HEK293T (cell line): Measurements from ENCODE around the gene SIT1.

ENCODE experiments used
- CTCF ChIA-PET: fragments of 350-600 bp; formaldehyde crosslinking; extraction: SDS; loops from one replicate; lab custom pipeline; 2021; ENCODE audit warnings: antibody characterized with exemption, inconsistent platforms; lab: Yijun Ruan, JAX
- POLR2A ChIA-PET: fragments of 350-600 bp; formaldehyde crosslinking; extraction: SDS; loops from one replicate; lab custom pipeline; 2020; ENCODE audit warnings: antibody characterized with exemption, inconsistent platforms; lab: Yijun Ruan, JAX
- DNase-seq: peaks from one replicate; pipeline ENCODE4 v3.0.0; 2012; ENCODE audit warnings: mixed read lengths; ENCODE audit errors: extremely low spot score
- ARNT ChIP-seq: fragments of 450-650 bp; IDR thresholded peaks from 2 replicates; pipeline ENCODE4 v1.6.1; 2017; ENCODE audit warnings: mild to moderate bottlenecking
- BHLHE40 ChIP-seq: fragments of 450-650 bp; IDR thresholded peaks from 2 replicates; pipeline ENCODE4 v1.6.1; 2016; ENCODE audit warnings: mild to moderate bottlenecking, moderate library complexity, borderline replicate concordance
- CTBP1 ChIP-seq: fragments of 450-650 bp; IDR thresholded peaks from 2 replicates; pipeline ENCODE4 v1.6.1; 2016; ENCODE audit warnings: borderline replicate concordance
- ELF4 ChIP-seq: fragments of 450-650 bp; IDR thresholded peaks from 2 replicates; pipeline ENCODE4 v1.6.1; 2017; ENCODE audit warnings: antibody characterized with exemption
- FOXA1 ChIP-seq: fragments of 450-650 bp; IDR thresholded peaks from 2 replicates; pipeline ENCODE4 v1.6.1; 2016; ENCODE audit warnings: mild to moderate bottlenecking
- FOXK2 ChIP-seq: fragments of 450-650 bp; IDR thresholded peaks from 2 replicates; pipeline ENCODE4 v1.6.1; 2016; ENCODE audit warnings: mild to moderate bottlenecking
- FOXM1 ChIP-seq: fragments of 450-650 bp; IDR thresholded peaks from 2 replicates; pipeline ENCODE4 v1.6.1; 2017; ENCODE audit warnings: mild to moderate bottlenecking, borderline replicate concordance
- HDGF ChIP-seq: fragments of 450-650 bp; IDR thresholded peaks from 2 replicates; pipeline ENCODE4 v1.6.1; 2017; ENCODE audit warnings: antibody characterized with exemption, borderline replicate concordance
- L3MBTL2 ChIP-seq: fragments of 450-650 bp; conservative IDR thresholded peaks from 2 replicates; pipeline ENCODE4 v1.6.1; 2016; ENCODE audit warnings: mild to moderate bottlenecking
- LEF1 ChIP-seq: fragments of 450-650 bp; IDR thresholded peaks from 2 replicates; pipeline ENCODE4 v1.6.1; 2017; ENCODE audit warnings: mild to moderate bottlenecking, borderline replicate concordance
- NFRKB ChIP-seq: fragments of 450-650 bp; IDR thresholded peaks from 2 replicates; pipeline ENCODE4 v1.6.1; 2016; ENCODE audit warnings: mild to moderate bottlenecking, moderate library complexity
- PKNOX1 ChIP-seq: fragments of 450-650 bp; IDR thresholded peaks from 2 replicates; pipeline ENCODE4 v1.6.1; 2016
- SP1 ChIP-seq: fragments of 450-650 bp; IDR thresholded peaks from 2 replicates; pipeline ENCODE4 v1.6.1; 2017
- SUZ12 ChIP-seq: fragments of 450-650 bp; IDR thresholded peaks from 2 replicates; pipeline ENCODE4 v1.6.1; 2016; ENCODE audit warnings: mild to moderate bottlenecking
- TARDBP ChIP-seq: fragments of 450-650 bp; IDR thresholded peaks from 2 replicates; pipeline ENCODE4 v1.6.1; 2016
- ZNF384 ChIP-seq: fragments of 450-650 bp; IDR thresholded peaks from 2 replicates; pipeline ENCODE4 v1.6.1; 2016

SIT1 gene

GRCh38 chr9:35684921-35685320, 34.2 kb upstream of the SIT1 start:
- DNase-seq: no peak
- ChIA-PET CTCF (no interaction called here), POLR2A (interaction anchor here (1.0 kb wide), 1 partner anchor 14 kb away, joined by 3 read pairs; no protein-coding TSS in a partner anchor)
- TF ChIP-seq CTBP1: no peak
- TF ChIP-seq FOXK2: no peak
- no peak for TF ChIP-seq PKNOX1
- TF ChIP-seq SUZ12: no peak
- TF ChIP-seq BHLHE40: no peak
- TF ChIP-seq L3MBTL2: no peak
- TF ChIP-seq LEF1: no peak
- no peak for TF ChIP-seq SP1
- TF ChIP-seq HDGF: no peak
- TF ChIP-seq TARDBP: no peak
- no peak for TF ChIP-seq FOXA1
- TF ChIP-seq ZNF384: no peak
- no peak for TF ChIP-seq FOXM1
- no peak for TF ChIP-seq ARNT
- no peak for TF ChIP-seq NFRKB
- TF ChIP-seq ELF4: no peak

GRCh38 chr9:35683323-35683722, 32.6 kb upstream of the SIT1 start:
- TF ChIP-seq LEF1 (no peak), ARNT (no peak), TARDBP (no peak), HDGF (no peak), SUZ12 (no peak), FOXA1 (no peak), L3MBTL2 (no peak), ZNF384 (no peak), PKNOX1 (no peak), SP1 (no peak), NFRKB (no peak), FOXK2 (no peak), FOXM1 (no peak), ELF4 (no peak), CTBP1 (no peak), BHLHE40 (no peak)
- CTCF ChIA-PET: no interaction called here
- POLR2A ChIA-PET: interaction anchor here (1.9 kb wide), 1 partner anchor 18 kb away, joined by 7 read pairs; the partner anchor contains the start of gene ARHGEF39
- no peak for DNase-seq

- TF ChIP-seq ELF4: no peak
- POLR2A ChIA-PET: interaction anchor here (1.9 kb wide), 1 partner anchor 18 kb away, joined by 7 read pairs; the partner anchor contains the start of gene ARHGEF39
- CTCF ChIA-PET: no interaction called here
Measured at GRCh38 chr9:35682520-35683315, 32.0 kb upstream of the SIT1 start.

GRCh38 chr9:35682051-35682450, 31.3 kb upstream of the SIT1 start:
- DNase-seq: no peak
- CTCF ChIA-PET: no interaction called here
- TF ChIP-seq NFRKB (no peak), BHLHE40 (no peak), ELF4 (no peak), L3MBTL2 (no peak), FOXM1 (no peak), SUZ12 (no peak), HDGF (no peak)
- POLR2A ChIA-PET: no interaction called here

More at GRCh38 chr9:35682520-35683315, 32.0 kb upstream of the SIT1 start:
- no peak for DNase-seq

GRCh38 chr9:35681341-35682002, 30.7 kb upstream of the SIT1 start:
- ChIA-PET CTCF (interaction anchor here (1.4 kb wide), 1 partner anchor 15 kb away, joined by 3 read pairs; no protein-coding TSS in a partner anchor), POLR2A (no interaction called here)
- TF ChIP-seq ELF4: no peak
- no peak for TF ChIP-seq FOXK2
- no peak for DNase-seq

GRCh38 chr9:35680331-35681105, 29.8 kb upstream of the SIT1 start:
- TF ChIP-seq L3MBTL2: no peak
- no peak for TF ChIP-seq FOXA1
- no peak for TF ChIP-seq BHLHE40
- TF ChIP-seq ARNT: no peak
- TF ChIP-seq FOXM1: no peak
- no peak for TF ChIP-seq ELF4
- no peak for TF ChIP-seq LEF1
- no peak for TF ChIP-seq FOXK2
- TF ChIP-seq PKNOX1: no peak
- no peak for TF ChIP-seq HDGF
- no peak for TF ChIP-seq CTBP1
- TF ChIP-seq SUZ12: no peak
- TF ChIP-seq ZNF384: no peak
- TF ChIP-seq NFRKB: no peak
- CTCF ChIA-PET: interaction anchor here (1.4 kb wide), 1 partner anchor 16 kb away, joined by 3 read pairs; no protein-coding TSS in a partner anchor
- POLR2A ChIA-PET: interaction anchor here (1.5 kb wide), 1 partner anchor 16 kb away, joined by 7 read pairs; the partner anchor contains the start of gene ARHGEF39
- no peak for DNase-seq
